NCI-H2171 treated with DMSO at 0.1 percent for 48 hours (cell line): ENCODE results near the gene RPTOR.
"Not testable (repeated sequence)": the region's sequence is repeated elsewhere in the genome, so short reads cannot be mapped to it uniquely, and the experiment has no call there.

ENCODE experiments used
- DNase-seq: peaks from one replicate; lab custom pipeline; 2025; lab: John Stamatoyannopoulos, UW

RPTOR gene

GRCh38 chr17:80862481-80862961 lies 317.9 kb downstream of the RPTOR start:
- DNase-seq: no peak

GRCh38 chr17:80862978-80863377 lies 318.3 kb downstream of the RPTOR start:
- no peak for DNase-seq

- DNase-seq: no peak
Measured at GRCh38 chr17:80863626-80864025, 319.0 kb downstream of the RPTOR start.

GRCh38 chr17:80864751-80865150 lies 320.1 kb downstream of the RPTOR start:
- DNase-seq: no peak

GRCh38 chr17:80866050-80866793 lies 321.6 kb downstream of the RPTOR start:
- DNase-seq: peak; percentile 23

GRCh38 chr17:80868022-80868609 lies 323.5 kb downstream of the RPTOR start:
- DNase-seq: no peak

GRCh38 chr17:80869481-80870145 lies 325.0 kb downstream of the RPTOR start:
- DNase-seq: no peak

GRCh38 chr17:80870401-80870800 lies 325.8 kb downstream of the RPTOR start:
- no peak for DNase-seq

- DNase-seq: no peak
Measured at GRCh38 chr17:80871341-80871740, 326.7 kb downstream of the RPTOR start.

GRCh38 chr17:80872001-80872500 lies 327.4 kb downstream of the RPTOR start:
- no peak for DNase-seq

GRCh38 chr17:80872501-80873306 lies 328.1 kb downstream of the RPTOR start:
- no peak for DNase-seq

- DNase-seq: no peak
Measured at GRCh38 chr17:80873307-80873951, 328.8 kb downstream of the RPTOR start.

- no peak for DNase-seq
Measured at GRCh38 chr17:80874866-80875445, 330.3 kb downstream of the RPTOR start.

- not testable (repeated sequence) for DNase-seq
Measured at GRCh38 chr17:80875480-80875995, 330.9 kb downstream of the RPTOR start.

- not testable (repeated sequence) for DNase-seq
Measured at GRCh38 chr17:80876456-80876949, 331.9 kb downstream of the RPTOR start.

- no peak for DNase-seq
Measured at GRCh38 chr17:80876950-80877728, 332.5 kb downstream of the RPTOR start.

- no peak for DNase-seq
Measured at GRCh38 chr17:80877729-80878303, 333.2 kb downstream of the RPTOR start.

- no peak for DNase-seq
Measured at GRCh38 chr17:80878876-80879722, 334.5 kb downstream of the RPTOR start.
